SU-DHL-6 (cell line): ENCODE data around the gene ADIPOR1.

Experiments
- H2AFZ ChIP-seq: fragments of 200-600 bp; sonication (generic); 2 replicates; pipeline ENCODE4 v1.6.1; 2014; ENCODE audit warnings: low read depth, mild to moderate bottlenecking, moderate library complexity, mixed read lengths, antibody characterized with exemption, low read length; ENCODE audit not compliant: severe bottlenecking
- H3F3A ChIP-seq: fragments of 200-600 bp; shearing (Covaris generic); 2 replicates; pipeline ENCODE4 v1.6.0; 2016; ENCODE audit warnings: antibody characterized with exemption, mild to moderate bottlenecking; ENCODE audit not compliant: insufficient read depth
- H3K27ac ChIP-seq: fragments of 200-600 bp; sonication (generic); 2 replicates; pipeline ENCODE4 v1.5.1; 2016; ENCODE audit warnings: low read depth, mild to moderate bottlenecking, low read length, moderate library complexity, mixed read lengths
- H3K27me3 ChIP-seq: fragments of 200-600 bp; sonication (generic), shearing (Covaris generic); 2 replicates; pipeline ENCODE4 v1.6.0; 2014; ENCODE audit warnings: mild to moderate bottlenecking, low read length
- H3K36me3 ChIP-seq: fragments of 200-600 bp; sonication (generic); 2 replicates; pipeline ENCODE4 v1.6.1; 2014; ENCODE audit warnings: mild to moderate bottlenecking, low read length, mixed read lengths
- H3K4me2 ChIP-seq: fragments of 300-600, 200-600 bp; shearing (Covaris generic), sonication (generic); 2 replicates; pipeline ENCODE4 v1.6.0; 2014; ENCODE audit warnings: low read length, low read depth, mild to moderate bottlenecking; ENCODE audit not compliant: poor library complexity, severe bottlenecking
- H3K4me3 ChIP-seq: fragments of 200-600 bp; sonication (generic); 2 replicates; pipeline ENCODE4 v1.5.1; 2014; ENCODE audit warnings: antibody characterized with exemption, low read length, mild to moderate bottlenecking, mixed read lengths; ENCODE audit not compliant: insufficient read depth, poor library complexity, severe bottlenecking
- H3K79me2 ChIP-seq: fragments of 200-600 bp; sonication (generic); 2 replicates; pipeline ENCODE4 v1.6.1; 2014; ENCODE audit warnings: mild to moderate bottlenecking, low read length, moderate library complexity; ENCODE audit not compliant: insufficient read depth
- H3K9ac ChIP-seq: fragments of 200-600 bp; sonication (generic); 2 replicates; pipeline ENCODE4 v1.7.0; 2014; ENCODE audit warnings: mild to moderate bottlenecking, low read length
- H3K9me2 ChIP-seq: fragments of 200-600 bp; sonication (generic); replicated peaks from 2 replicates; pipeline ENCODE4 v1.6.1; 2014; ENCODE audit warnings: low read length; ENCODE audit not compliant: insufficient read depth
- H3K9me3 ChIP-seq: fragments of 200-600 bp; sonication (generic); 2 replicates; pipeline ENCODE4 v1.6.1; 2014; ENCODE audit warnings: low read length, mixed read lengths; ENCODE audit not compliant: insufficient read depth
- H4K20me1 ChIP-seq: fragments of 200-600 bp; sonication (generic); 2 replicates; pipeline ENCODE4 v1.6.1; 2014; ENCODE audit warnings: low read depth, mild to moderate bottlenecking, antibody characterized with exemption, low read length, moderate library complexity, mixed read lengths
- CTCF ChIP-seq: fragments of 200-600 bp; sonication (generic); IDR thresholded peaks from one replicate; pipeline ENCODE4 v1.5.1; 2017; ENCODE audit warnings: antibody characterized with exemption, mild to moderate bottlenecking, low read length, moderate library complexity; ENCODE audit not compliant: insufficient read depth, poor library complexity, severe bottlenecking
- EZH2phosphoT487 ChIP-seq: fragments of 200-600 bp; sonication (generic), shearing (Covaris generic); conservative IDR thresholded peaks from 2 replicates; pipeline ENCODE4 v1.6.1; 2018; ENCODE audit warnings: mild to moderate bottlenecking, antibody characterized with exemption, low read length, moderate library complexity, mixed read lengths

ADIPOR1 gene

DNA sequence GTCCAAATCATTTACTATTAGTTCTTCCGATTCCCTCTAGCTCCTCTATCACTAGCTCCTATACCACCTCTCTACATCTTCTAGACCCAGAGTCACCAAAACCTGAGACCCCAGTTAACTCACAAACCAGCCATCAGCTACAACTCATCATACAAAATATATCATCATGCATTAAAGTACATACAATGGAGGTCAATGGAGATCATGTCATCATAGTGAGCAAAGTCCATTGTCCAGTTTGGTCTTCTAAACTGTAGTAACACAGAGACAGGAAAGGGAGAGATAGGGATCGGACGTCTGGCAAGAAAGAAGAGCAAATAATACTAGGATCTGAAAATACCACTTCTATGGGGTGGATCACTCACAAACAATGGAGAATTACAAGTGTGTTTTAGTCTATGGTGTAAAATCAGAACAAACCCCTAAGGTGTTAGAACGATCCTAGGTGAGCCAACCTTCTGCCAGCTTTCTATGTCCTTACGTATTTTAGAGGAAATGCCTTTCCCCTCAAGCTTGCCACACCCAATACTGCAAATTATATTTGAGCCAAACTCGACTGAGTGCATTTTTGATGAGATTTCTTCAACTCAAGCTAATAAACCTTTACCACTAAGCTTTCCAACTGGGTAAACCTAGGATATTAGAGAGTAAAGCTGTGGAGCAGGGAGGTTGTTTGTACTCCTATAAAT, 3.9 kb downstream of the ADIPOR1 start:
- Histone ChIP-seq H4K20me1 (no peaks in the 10 kb centered on the region), H3K79me2 (peaks cover 67% of the 10 kb centered on the region), H2AFZ (no peak overlapping the region), H3K36me3 (no peaks in the 10 kb centered on the region), H3K4me2 (no peak overlapping the region), H3K9me2 (no peaks in the 10 kb centered on the region), H3K27me3 (no peaks in the 10 kb centered on the region), H3K27ac (no peak overlapping the region), H3K9me3 (no peaks in the 10 kb centered on the region), H3F3A (peaks cover 7% of the 10 kb centered on the region), H3K4me3 (no peak overlapping the region), H3K9ac (no peak overlapping the region)
- TF ChIP-seq EZH2phosphoT487: no peak
- TF ChIP-seq CTCF: no peak

- H3K36me3 ChIP-seq: no peaks in the 10 kb centered on the region
- peaks cover 67% of the 10 kb centered on the region for H3K79me2 ChIP-seq
- H3K4me3 ChIP-seq: no peak overlapping the region
- H3F3A ChIP-seq: no peaks in the 10 kb centered on the region
- no peak for TF ChIP-seq CTCF
- TF ChIP-seq EZH2phosphoT487: no peak
- H3K27me3 ChIP-seq: no peaks in the 10 kb centered on the region
- no peak overlapping the region for H2AFZ ChIP-seq
- no peaks in the 10 kb centered on the region for H3K9me3 ChIP-seq
- H4K20me1 ChIP-seq: no peaks in the 10 kb centered on the region
- no peak overlapping the region for H3K9ac ChIP-seq
- no peak overlapping the region for H3K4me2 ChIP-seq
- H3K9me2 ChIP-seq: no peaks in the 10 kb centered on the region
- H3K27ac ChIP-seq: no peak overlapping the region
Measured at GRCh38 chr1:202953392-202953791, 4.7 kb downstream of the ADIPOR1 start.

- Histone ChIP-seq H2AFZ (no peak overlapping the region), H3F3A (no peaks in the 10 kb centered on the region), H3K4me2 (no peak overlapping the region), H3K9me3 (no peaks in the 10 kb centered on the region), H3K36me3 (no peaks in the 10 kb centered on the region), H3K27ac (no peak overlapping the region), H3K9me2 (no peaks in the 10 kb centered on the region), H3K27me3 (no peaks in the 10 kb centered on the region), H3K4me3 (no peak overlapping the region), H3K79me2 (peaks cover 64% of the 10 kb centered on the region), H4K20me1 (no peaks in the 10 kb centered on the region), H3K9ac (no peak overlapping the region)
- TF ChIP-seq EZH2phosphoT487 (no peak), CTCF (no peak)
Measured at GRCh38 chr1:202952818-202953217, 5.3 kb downstream of the ADIPOR1 start.
